UCSD-AML1 (cell line): Measurements from ENCODE around the gene PARP6.
A peak's percentile ranks its signal among the peaks of the same experiment; 100 is the strongest.

Experiments
- DNase-seq: peaks from one replicate; lab custom pipeline; 2025; ENCODE audit not compliant: unreplicated experiment; lab: John Stamatoyannopoulos, UW

The PARP6 gene

DNA sequence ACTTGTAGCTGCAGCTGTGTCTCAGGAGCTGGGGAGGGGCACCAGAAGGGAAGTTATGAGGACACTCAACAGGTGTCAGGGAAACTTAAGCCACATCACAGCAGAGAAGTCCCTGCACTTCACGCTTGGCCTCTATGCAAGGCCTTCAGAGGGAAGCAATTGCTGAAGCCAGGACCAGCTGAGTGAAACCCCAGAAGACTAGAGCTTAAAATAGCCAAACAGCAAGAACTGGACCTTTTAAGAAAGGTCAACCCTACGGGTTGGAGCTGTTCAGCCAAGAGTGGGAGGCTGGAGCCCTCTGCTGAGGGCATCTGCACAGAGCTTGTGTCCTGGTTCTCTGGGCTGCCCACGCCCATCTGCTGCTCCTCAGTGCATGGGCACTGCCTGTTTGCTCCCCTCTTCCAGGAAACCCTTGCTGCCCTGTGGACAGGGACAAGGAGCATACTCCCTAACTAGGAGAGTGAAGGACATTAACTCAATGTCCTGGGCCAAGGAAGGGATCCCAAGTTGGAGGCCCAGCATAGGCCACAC lies 70.9 kb downstream of the PARP6 start:
- DNase-seq, result no peak

- DNase-seq, result no peak
These were observed 71.7 kb downstream of the PARP6 start for GRCh38 chr15:72200395-72201237.

- peak; percentile 72 for DNase-seq
These were observed 72.6 kb downstream of the PARP6 start for GRCh38 chr15:72199721-72200212.

DNA sequence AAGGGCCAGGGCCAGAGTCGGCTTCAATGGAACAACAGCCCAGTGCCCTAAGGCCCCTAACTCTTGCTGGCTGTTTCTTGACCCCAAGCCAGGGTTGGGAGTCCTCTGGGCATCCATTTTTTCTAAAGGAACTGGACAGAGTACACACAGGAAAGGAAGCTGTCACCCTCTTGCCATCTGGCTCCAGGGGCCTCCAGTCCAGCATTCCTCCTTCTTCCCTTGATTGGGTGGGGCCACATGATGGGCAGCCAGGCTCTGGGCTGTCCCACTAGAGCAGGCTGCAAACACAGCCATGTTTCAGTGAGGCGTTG lies 73.2 kb downstream of the PARP6 start:
- DNase-seq, result no peak

GRCh38 chr15:72198356-72199204 lies 73.8 kb downstream of the PARP6 start:
- no peak for DNase-seq

DNA sequence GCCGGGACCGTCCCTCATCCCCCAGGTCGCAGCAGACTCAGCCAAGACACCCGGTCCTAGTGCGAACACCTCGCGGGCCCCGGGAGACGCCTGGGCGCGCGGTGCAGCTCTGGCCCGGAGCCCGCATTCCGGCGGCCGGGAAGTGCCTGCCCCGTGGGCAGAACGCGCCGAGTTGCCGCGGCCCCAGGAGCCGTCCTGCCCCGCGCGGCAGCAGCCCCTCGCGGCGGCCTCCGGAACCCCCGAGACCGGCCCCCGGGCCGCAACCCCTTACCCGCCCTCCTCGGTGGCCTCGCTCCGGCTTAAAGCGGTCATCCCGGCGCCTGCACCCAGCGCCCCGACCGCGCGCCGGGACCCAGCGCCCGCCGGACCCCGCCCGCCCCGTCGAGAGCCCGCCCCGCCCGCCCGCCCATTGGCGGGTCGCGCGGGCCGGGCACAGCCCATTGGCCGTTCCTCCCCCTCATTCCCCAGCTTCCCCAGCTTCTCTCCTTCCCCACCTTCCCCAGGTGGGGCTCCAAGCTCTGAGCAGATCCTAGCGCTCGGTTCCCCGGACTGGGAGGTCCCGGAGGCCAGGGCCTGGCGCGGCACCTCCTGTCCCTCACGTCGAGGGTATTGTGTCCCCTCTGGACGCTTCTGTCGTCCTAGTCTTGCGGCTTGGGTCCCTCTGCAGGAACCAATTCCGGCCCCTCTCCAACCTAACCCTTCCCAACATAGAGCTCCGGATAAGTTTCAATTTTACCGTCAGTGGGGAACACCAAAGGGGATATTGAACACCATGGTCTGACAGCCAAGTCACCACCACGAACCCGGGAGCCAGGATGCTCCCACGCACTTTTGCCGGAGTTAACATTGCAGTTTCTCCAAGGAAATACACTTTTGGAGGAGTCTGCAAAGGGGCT lies 74.6 kb downstream of the PARP6 start, which contains the start of gene GRAMD2A:
Gene GRAMD2A, minus strand, starts transcription at position 328 of the 896 bp plus-strand sequence.
- no peak for DNase-seq

- no peak for DNase-seq
These were observed 75.3 kb downstream of the PARP6 start for GRCh38 chr15:72197041-72197459.

- DNase-seq, result no peak
These were observed 75.8 kb downstream of the PARP6 start for GRCh38 chr15:72196409-72197040.

- DNase-seq, result peak; percentile 47
These were observed 77.2 kb downstream of the PARP6 start for GRCh38 chr15:72195101-72195511.

- DNase-seq, result no peak
These were observed 78.4 kb downstream of the PARP6 start for GRCh38 chr15:72193836-72194396.

GRCh38 chr15:72192416-72192815 lies 79.9 kb downstream of the PARP6 start:
- DNase-seq, result no peak
